SK-N-SH treated with all-trans-retinoic acid at 6 μM for 48 hours (cell line): Measurements from ENCODE around the gene STOML2.

Experiments
- ATAC-seq: fragments of 200-7000 bp; cut with Tn5 transposase; 3 replicates; pipeline ENCODE4 v1.9.1; 2020; ENCODE audit warnings: mild to moderate bottlenecking, moderate library complexity
- ARNTL ChIP-seq: fragments of 450-650 bp; formaldehyde crosslinking; IDR thresholded peaks from 2 replicates; pipeline ENCODE4 v1.5.0; 2020; ENCODE audit warnings: low read depth, mild to moderate bottlenecking, moderate library complexity, borderline replicate concordance
- BACH2 ChIP-seq: fragments of 250-450 bp; sonication (Bioruptor Pico); IDR thresholded peaks from 2 replicates; pipeline ENCODE4 v1.9.0; 2021; ENCODE audit warnings: mild to moderate bottlenecking, borderline replicate concordance
- CREB5 ChIP-seq: fragments of 250-450 bp; sonication (Bioruptor Pico); IDR thresholded peaks from 2 replicates; pipeline ENCODE4 v1.5.1; 2020; ENCODE audit warnings: low read depth, mild to moderate bottlenecking, moderate library complexity
- CSDC2 ChIP-seq: fragments of 250-450 bp; sonication (Bioruptor Pico); IDR thresholded peaks from 2 replicates; pipeline ENCODE4 v1.5.0; 2020; ENCODE audit warnings: mild to moderate bottlenecking, moderate library complexity
- ESRRG ChIP-seq: fragments of 250-450 bp; sonication (Bioruptor Pico); IDR thresholded peaks from 2 replicates; pipeline ENCODE4 v1.6.1; 2021; ENCODE audit warnings: mild to moderate bottlenecking
- GLIS3 ChIP-seq: fragments of 250-450 bp; sonication (Bioruptor Pico); IDR thresholded peaks from 2 replicates; pipeline ENCODE4 v1.5.0; 2020; ENCODE audit warnings: mild to moderate bottlenecking, moderate library complexity
- ISL1 ChIP-seq: fragments of 250-450 bp; sonication (Bioruptor Pico); IDR thresholded peaks from 2 replicates; pipeline ENCODE4 v2.1.2; 2022; ENCODE audit warnings: mild to moderate bottlenecking, moderate library complexity
- OSR1 ChIP-seq: fragments of 250-450 bp; sonication (Bioruptor Pico); IDR thresholded peaks from 2 replicates; pipeline ENCODE4 v1.8.0; 2022; ENCODE audit warnings: moderate library complexity, mild to moderate bottlenecking, inconsistent platforms
- PPARA ChIP-seq: fragments of 250-450 bp; sonication (Bioruptor Pico); IDR thresholded peaks from 2 replicates; pipeline ENCODE4 v1.5.0; 2020; ENCODE audit warnings: mild to moderate bottlenecking, borderline replicate concordance
- RARB ChIP-seq: fragments of 250-450 bp; sonication (Bioruptor Pico); IDR thresholded peaks from 2 replicates; pipeline ENCODE4 v1.8.0; 2021; ENCODE audit warnings: mild to moderate bottlenecking, moderate library complexity
- SNAI2 ChIP-seq: fragments of 250-450 bp; sonication (Bioruptor Pico); IDR thresholded peaks from 2 replicates; pipeline ENCODE4 v1.5.0; 2020; ENCODE audit warnings: mild to moderate bottlenecking, moderate library complexity
- TOX ChIP-seq: fragments of 250-450 bp; sonication (Bioruptor Pico); IDR thresholded peaks from 2 replicates; pipeline ENCODE4 v1.8.0; 2021; ENCODE audit warnings: mild to moderate bottlenecking, moderate library complexity, borderline replicate concordance
- ZC3H10 ChIP-seq: fragments of 250-450 bp; sonication (Bioruptor Pico); IDR thresholded peaks from 2 replicates; pipeline ENCODE4 v1.5.1; 2021; ENCODE audit warnings: mild to moderate bottlenecking, moderate library complexity
- ZFP3 ChIP-seq: fragments of 250-450 bp; sonication (Bioruptor Pico); IDR thresholded peaks from 2 replicates; pipeline ENCODE4 v1.5.0; 2020; ENCODE audit warnings: mild to moderate bottlenecking, moderate library complexity
- ZFP30 ChIP-seq: fragments of 450-650 bp; formaldehyde crosslinking; IDR thresholded peaks from 2 replicates; pipeline ENCODE4 v1.5.0; 2022; ENCODE audit warnings: mild to moderate bottlenecking, moderate library complexity
- ZNF565 ChIP-seq: fragments of 450-650 bp; formaldehyde crosslinking; conservative IDR thresholded peaks from 2 replicates; pipeline ENCODE4 v1.5.0; 2020; ENCODE audit warnings: low read depth, mild to moderate bottlenecking, moderate library complexity
- ZNF70 ChIP-seq: fragments of 450-650 bp; formaldehyde crosslinking; IDR thresholded peaks from 2 replicates; pipeline ENCODE4 v1.5.0; 2020; ENCODE audit warnings: mild to moderate bottlenecking, moderate library complexity
- ZNF8 ChIP-seq: fragments of 450-650 bp; formaldehyde crosslinking; IDR thresholded peaks from 2 replicates; pipeline ENCODE4 v1.5.0; 2020; ENCODE audit warnings: mild to moderate bottlenecking, moderate library complexity
- TF ChIP-seq, protein P1 (sequence below): fragments of 250-450 bp; sonication (Bioruptor Pico); IDR thresholded peaks from 2 replicates; pipeline ENCODE4 v1.5.1; 2021; ENCODE audit warnings: mild to moderate bottlenecking, moderate library complexity
- TF ChIP-seq, protein P2 (sequence below): fragments of 250-450 bp; sonication (Bioruptor Pico); IDR thresholded peaks from 2 replicates; pipeline ENCODE4 v1.8.0; 2020; ENCODE audit warnings: mild to moderate bottlenecking, moderate library complexity, borderline replicate concordance
- TF ChIP-seq, protein P3 (sequence below): fragments of 250-450 bp; sonication (Bioruptor Pico); IDR thresholded peaks from 2 replicates; pipeline ENCODE4 v1.5.0; 2020; ENCODE audit warnings: mild to moderate bottlenecking, moderate library complexity
- TF ChIP-seq, protein P4 (sequence below): fragments of 250-450 bp; sonication (Bioruptor Pico); IDR thresholded peaks from 2 replicates; pipeline ENCODE4 v1.8.0; 2021; ENCODE audit warnings: low read depth, mild to moderate bottlenecking, moderate library complexity, borderline replicate concordance

STOML2 gene

GRCh38 chr9:35135988-35136387 lies 33.1 kb upstream of the STOML2 start:
- ATAC-seq: no peak

GRCh38 chr9:35134920-35135319 lies 32.0 kb upstream of the STOML2 start:
- no peak for ATAC-seq

More at GRCh38 chr9:35135988-35136387, 33.1 kb upstream of the STOML2 start:
- TF ChIP-seq ZNF70 (CRISPR knock-in tag): no peak
- TF ChIP-seq BACH2 (CRISPR knock-in tag): no peak
- no peak for TF ChIP-seq ZC3H10
- no peak for TF ChIP-seq TOX (CRISPR knock-in tag)
- TF ChIP-seq PPARA (CRISPR knock-in tag): no peak
- no peak for TF ChIP-seq ZNF565 (CRISPR knock-in tag)
- TF ChIP-seq ZFP30 (CRISPR knock-in tag): no peak
- no peak for TF ChIP-seq RARB (CRISPR knock-in tag)
- no peak for TF ChIP-seq ZFP3 (CRISPR knock-in tag)
- TF ChIP-seq CSDC2 (CRISPR knock-in tag): no peak
- TF ChIP-seq, protein P1, sequence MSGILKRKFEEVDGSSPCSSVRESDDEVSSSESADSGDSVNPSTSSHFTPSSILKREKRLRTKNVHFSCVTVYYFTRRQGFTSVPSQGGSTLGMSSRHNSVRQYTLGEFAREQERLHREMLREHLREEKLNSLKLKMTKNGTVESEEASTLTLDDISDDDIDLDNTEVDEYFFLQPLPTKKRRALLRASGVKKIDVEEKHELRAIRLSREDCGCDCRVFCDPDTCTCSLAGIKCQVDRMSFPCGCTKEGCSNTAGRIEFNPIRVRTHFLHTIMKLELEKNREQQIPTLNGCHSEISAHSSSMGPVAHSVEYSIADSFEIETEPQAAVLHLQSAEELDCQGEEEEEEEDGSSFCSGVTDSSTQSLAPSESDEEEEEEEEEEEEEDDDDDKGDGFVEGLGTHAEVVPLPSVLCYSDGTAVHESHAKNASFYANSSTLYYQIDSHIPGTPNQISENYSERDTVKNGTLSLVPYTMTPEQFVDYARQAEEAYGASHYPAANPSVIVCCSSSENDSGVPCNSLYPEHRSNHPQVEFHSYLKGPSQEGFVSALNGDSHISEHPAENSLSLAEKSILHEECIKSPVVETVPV: no peak
- no peak for TF ChIP-seq ZNF8 (CRISPR knock-in tag)
- no peak for TF ChIP-seq ARNTL (CRISPR knock-in tag)
- TF ChIP-seq, protein P2, sequence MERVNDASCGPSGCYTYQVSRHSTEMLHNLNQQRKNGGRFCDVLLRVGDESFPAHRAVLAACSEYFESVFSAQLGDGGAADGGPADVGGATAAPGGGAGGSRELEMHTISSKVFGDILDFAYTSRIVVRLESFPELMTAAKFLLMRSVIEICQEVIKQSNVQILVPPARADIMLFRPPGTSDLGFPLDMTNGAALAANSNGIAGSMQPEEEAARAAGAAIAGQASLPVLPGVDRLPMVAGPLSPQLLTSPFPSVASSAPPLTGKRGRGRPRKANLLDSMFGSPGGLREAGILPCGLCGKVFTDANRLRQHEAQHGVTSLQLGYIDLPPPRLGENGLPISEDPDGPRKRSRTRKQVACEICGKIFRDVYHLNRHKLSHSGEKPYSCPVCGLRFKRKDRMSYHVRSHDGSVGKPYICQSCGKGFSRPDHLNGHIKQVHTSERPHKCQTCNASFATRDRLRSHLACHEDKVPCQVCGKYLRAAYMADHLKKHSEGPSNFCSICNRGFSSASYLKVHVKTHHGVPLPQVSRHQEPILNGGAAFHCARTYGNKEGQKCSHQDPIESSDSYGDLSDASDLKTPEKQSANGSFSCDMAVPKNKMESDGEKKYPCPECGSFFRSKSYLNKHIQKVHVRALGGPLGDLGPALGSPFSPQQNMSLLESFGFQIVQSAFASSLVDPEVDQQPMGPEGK (CRISPR knock-in tag): no peak
- TF ChIP-seq ISL1: no peak
- no peak for TF ChIP-seq OSR1 (CRISPR knock-in tag)

More at GRCh38 chr9:35134920-35135319, 32.0 kb upstream of the STOML2 start:
- TF ChIP-seq SNAI2 (CRISPR knock-in tag) (no peak), RARB (CRISPR knock-in tag) (no peak), CREB5 (CRISPR knock-in tag) (no peak), PPARA (CRISPR knock-in tag) (no peak), GLIS3 (CRISPR knock-in tag) (no peak), ZC3H10 (no peak), ESRRG (no peak), ZNF70 (CRISPR knock-in tag) (no peak), CSDC2 (CRISPR knock-in tag) (no peak), TOX (CRISPR knock-in tag) (no peak), ARNTL (CRISPR knock-in tag) (no peak), OSR1 (CRISPR knock-in tag) (no peak), BACH2 (CRISPR knock-in tag) (no peak), ZFP30 (CRISPR knock-in tag) (no peak), ZFP3 (CRISPR knock-in tag) (no peak), ZNF8 (CRISPR knock-in tag) (no peak)
- TF ChIP-seq, protein P3, sequence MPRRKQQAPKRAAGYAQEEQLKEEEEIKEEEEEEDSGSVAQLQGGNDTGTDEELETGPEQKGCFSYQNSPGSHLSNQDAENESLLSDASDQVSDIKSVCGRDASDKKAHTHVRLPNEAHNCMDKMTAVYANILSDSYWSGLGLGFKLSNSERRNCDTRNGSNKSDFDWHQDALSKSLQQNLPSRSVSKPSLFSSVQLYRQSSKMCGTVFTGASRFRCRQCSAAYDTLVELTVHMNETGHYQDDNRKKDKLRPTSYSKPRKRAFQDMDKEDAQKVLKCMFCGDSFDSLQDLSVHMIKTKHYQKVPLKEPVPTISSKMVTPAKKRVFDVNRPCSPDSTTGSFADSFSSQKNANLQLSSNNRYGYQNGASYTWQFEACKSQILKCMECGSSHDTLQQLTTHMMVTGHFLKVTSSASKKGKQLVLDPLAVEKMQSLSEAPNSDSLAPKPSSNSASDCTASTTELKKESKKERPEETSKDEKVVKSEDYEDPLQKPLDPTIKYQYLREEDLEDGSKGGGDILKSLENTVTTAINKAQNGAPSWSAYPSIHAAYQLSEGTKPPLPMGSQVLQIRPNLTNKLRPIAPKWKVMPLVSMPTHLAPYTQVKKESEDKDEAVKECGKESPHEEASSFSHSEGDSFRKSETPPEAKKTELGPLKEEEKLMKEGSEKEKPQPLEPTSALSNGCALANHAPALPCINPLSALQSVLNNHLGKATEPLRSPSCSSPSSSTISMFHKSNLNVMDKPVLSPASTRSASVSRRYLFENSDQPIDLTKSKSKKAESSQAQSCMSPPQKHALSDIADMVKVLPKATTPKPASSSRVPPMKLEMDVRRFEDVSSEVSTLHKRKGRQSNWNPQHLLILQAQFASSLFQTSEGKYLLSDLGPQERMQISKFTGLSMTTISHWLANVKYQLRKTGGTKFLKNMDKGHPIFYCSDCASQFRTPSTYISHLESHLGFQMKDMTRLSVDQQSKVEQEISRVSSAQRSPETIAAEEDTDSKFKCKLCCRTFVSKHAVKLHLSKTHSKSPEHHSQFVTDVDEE (CRISPR knock-in tag): no peak
- TF ChIP-seq, protein P4, sequence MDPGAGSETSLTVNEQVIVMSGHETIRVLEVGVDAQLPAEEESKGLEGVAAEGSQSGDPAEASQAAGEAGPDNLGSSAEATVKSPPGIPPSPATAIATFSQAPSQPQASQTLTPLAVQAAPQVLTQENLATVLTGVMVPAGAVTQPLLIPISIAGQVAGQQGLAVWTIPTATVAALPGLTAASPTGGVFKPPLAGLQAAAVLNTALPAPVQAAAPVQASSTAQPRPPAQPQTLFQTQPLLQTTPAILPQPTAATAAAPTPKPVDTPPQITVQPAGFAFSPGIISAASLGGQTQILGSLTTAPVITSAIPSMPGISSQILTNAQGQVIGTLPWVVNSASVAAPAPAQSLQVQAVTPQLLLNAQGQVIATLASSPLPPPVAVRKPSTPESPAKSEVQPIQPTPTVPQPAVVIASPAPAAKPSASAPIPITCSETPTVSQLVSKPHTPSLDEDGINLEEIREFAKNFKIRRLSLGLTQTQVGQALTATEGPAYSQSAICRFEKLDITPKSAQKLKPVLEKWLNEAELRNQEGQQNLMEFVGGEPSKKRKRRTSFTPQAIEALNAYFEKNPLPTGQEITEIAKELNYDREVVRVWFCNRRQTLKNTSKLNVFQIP: no peak
- TF ChIP-seq, protein P2 (CRISPR knock-in tag): no peak
